Erythroblast (primary cell): ENCODE results near the gene ATG4A.

ENCODE experiments used
- GATA1 ChIP-seq: IDR thresholded peaks from 2 replicates; pipeline ENCODE4 v1.6.1; 2011; ENCODE audit warnings: low read depth, mild to moderate bottlenecking, control low read depth, low read length, moderate library complexity
- POLR2A ChIP-seq: IDR thresholded peaks from 2 replicates; pipeline ENCODE4 v1.6.1; 2011; ENCODE audit warnings: mild to moderate bottlenecking, low read length

DNA sequence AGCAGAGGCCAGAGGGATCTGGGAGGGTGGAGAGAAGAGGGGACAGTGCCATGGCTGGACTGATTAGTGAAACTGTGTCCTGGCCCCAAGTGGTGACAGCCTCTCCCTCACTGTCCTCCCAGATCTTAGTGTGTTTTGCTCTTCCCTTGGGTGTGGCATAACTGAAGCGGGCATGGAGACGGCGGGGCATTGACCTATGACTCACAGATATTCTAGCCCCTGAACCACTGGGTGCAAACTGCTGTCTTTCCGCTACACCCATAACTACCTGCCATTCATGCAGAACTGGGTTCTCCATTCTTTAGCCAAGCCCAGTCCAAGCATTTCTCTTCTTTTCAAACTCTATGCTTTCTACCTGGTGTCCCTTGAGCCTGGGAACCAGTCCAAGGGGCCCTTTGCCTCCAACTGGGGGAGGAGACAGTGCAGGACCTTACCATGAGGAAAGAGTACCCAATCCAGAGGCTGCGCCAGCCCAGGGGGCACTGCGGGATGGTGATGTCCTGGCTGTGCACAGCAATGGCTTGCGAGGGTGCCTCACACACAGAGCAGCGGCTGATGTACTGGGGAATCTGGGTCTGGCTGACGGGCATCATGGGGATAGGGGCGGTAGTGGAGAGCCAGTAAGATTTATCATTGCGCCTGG is 67.6 kb downstream of the ATG4A start:
- TF ChIP-seq POLR2A: no peak
- no peak for TF ChIP-seq GATA1
